ENCODE data around the gene FAM222B. TPM values are rescaled to one million over a fixed set of nuclear protein-coding genes. Genes with fewer than 3 reads are reported as not detected.

FAM222B gene
- total RNA-seq, 2 donors from 2014 or later, result 19.9 to 23.4 TPM

DNA sequence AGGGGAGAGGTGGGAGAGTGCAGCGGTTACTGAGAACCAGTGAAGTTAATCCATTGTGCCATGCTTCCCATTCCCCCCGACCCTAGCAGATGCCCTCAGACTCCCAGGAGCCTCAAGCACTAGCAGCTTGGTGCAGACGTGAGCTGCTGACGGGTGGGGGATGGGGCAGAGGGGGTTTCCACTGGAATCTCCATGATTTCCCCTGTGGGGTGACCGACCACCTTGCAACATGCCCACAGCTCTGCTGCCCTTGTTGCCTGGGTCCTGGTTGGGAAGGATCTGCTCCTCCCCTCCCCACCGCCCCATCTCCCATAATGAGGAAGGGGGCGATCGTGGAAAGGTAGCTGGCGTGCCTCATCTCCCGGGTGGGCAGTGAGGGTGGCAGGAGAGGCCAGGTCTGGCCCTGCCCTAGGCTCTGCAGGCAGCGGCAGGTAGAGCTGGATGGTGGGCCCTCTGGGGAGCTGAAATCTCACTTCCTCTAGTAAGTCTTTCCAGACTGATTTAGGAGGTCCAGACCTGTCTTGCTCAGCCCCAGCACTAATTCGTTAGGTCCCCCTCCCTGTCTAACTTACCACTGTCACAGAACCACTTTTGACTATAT, 45.4 kb upstream of the FAM222B start:
- Histone ChIP-seq H3K4me3 (no peak overlapping the region), H3K27me3 (replicated peaks; ENCODE audit: insufficient read depth) (no peaks in the 10 kb centered on the region), H3K9me3 (no peaks in the 10 kb centered on the region), H3K36me3 (peaks cover 22% of the 10 kb centered on the region), H3K4me1 (ENCODE audit: control insufficient read depth in 1 of 2, low read depth in 2 of 2) (peaks cover 9 to 19% of the 10 kb centered on the region in 2 donors), H3K27ac (no peak overlapping the region)
- TF ChIP-seq, protein P1, sequence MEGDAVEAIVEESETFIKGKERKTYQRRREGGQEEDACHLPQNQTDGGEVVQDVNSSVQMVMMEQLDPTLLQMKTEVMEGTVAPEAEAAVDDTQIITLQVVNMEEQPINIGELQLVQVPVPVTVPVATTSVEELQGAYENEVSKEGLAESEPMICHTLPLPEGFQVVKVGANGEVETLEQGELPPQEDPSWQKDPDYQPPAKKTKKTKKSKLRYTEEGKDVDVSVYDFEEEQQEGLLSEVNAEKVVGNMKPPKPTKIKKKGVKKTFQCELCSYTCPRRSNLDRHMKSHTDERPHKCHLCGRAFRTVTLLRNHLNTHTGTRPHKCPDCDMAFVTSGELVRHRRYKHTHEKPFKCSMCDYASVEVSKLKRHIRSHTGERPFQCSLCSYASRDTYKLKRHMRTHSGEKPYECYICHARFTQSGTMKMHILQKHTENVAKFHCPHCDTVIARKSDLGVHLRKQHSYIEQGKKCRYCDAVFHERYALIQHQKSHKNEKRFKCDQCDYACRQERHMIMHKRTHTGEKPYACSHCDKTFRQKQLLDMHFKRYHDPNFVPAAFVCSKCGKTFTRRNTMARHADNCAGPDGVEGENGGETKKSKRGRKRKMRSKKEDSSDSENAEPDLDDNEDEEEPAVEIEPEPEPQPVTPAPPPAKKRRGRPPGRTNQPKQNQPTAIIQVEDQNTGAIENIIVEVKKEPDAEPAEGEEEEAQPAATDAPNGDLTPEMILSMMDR (IDR thresholded peaks at IDR 0.05), result no peak
- no peak for ATAC-seq (ENCODE audit: insufficient number of reproducible peaks, low FRiP score, low read depth)
- no peak for DNase-seq (ENCODE audit: low spot score)

DNA sequence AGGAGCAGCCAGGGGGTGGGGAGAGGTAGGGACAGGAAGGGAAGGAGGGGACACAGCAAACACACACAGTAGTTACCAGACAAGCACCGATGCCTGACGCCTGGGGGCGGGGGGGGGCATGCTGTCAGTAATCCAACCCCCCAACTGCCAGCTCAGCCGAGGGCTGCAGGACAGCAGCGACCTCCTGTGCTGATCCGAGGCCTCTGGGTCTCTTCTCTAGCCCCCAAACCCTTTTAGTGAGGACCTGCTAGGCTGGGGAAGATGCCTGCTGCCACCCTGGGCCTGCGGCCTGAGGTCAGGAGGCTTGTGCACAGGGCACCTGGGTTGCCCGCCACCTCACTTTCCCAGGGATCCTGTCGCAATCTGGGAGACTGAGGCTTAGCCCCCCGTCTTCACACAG, 43.4 kb upstream of the FAM222B start:
- TF ChIP-seq, protein P1 (IDR thresholded peaks at IDR 0.05), result no peak

DNA sequence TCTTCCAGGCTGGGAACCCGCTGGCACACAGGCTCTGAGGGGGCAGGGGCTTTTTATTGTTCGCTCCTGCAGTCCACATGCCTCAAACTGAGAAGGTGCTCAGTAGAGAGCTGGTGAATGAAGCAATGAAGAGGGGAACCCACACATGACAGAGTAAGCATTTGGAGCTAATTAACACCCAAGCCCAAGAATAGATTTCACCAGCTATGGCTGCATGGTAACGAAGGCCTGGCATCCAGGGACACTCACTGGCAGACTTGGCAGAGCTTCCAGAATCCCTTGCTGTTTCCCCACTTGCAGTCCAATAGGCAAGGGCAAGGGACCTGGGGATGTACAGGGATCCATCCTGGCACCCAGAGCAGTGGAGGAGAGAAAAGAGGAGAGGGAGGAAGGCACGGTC, 42.8 kb upstream of the FAM222B start:
- peaks cover 47% of the 10 kb centered on the region for H3K36me3 ChIP-seq
- peaks cover 3 to 6% of the 10 kb centered on the region in 2 donors for H3K4me1 ChIP-seq (ENCODE audit: control insufficient read depth in 1 of 2, low read depth in 2 of 2)
- H3K27me3 ChIP-seq (replicated peaks; ENCODE audit: insufficient read depth), result no peaks in the 10 kb centered on the region
- no peaks in the 10 kb centered on the region for H3K9me3 ChIP-seq
- H3K4me3 ChIP-seq, result no peak overlapping the region
- ATAC-seq (ENCODE audit: insufficient number of reproducible peaks, low FRiP score, low read depth) (no peak), DNase-seq (ENCODE audit: low spot score) (no peak)
- H3K27ac ChIP-seq, result no peak overlapping the region
- TF ChIP-seq, protein P1 (IDR thresholded peaks at IDR 0.05), result no peak

More for the DNA sequence above, 43.4 kb upstream of the FAM222B start:
- Histone ChIP-seq H3K27ac (no peak overlapping the region), H3K36me3 (peaks cover 41% of the 10 kb centered on the region), H3K4me1 (ENCODE audit: control insufficient read depth in 1 of 2, low read depth in 2 of 2) (peaks cover 3 to 12% of the 10 kb centered on the region in 2 donors), H3K4me3 (no peak overlapping the region), H3K27me3 (replicated peaks; ENCODE audit: insufficient read depth) (no peaks in the 10 kb centered on the region), H3K9me3 (no peaks in the 10 kb centered on the region)
- DNase-seq (ENCODE audit: low spot score) (no peak), ATAC-seq (ENCODE audit: insufficient number of reproducible peaks, low FRiP score, low read depth) (no peak)

DNA sequence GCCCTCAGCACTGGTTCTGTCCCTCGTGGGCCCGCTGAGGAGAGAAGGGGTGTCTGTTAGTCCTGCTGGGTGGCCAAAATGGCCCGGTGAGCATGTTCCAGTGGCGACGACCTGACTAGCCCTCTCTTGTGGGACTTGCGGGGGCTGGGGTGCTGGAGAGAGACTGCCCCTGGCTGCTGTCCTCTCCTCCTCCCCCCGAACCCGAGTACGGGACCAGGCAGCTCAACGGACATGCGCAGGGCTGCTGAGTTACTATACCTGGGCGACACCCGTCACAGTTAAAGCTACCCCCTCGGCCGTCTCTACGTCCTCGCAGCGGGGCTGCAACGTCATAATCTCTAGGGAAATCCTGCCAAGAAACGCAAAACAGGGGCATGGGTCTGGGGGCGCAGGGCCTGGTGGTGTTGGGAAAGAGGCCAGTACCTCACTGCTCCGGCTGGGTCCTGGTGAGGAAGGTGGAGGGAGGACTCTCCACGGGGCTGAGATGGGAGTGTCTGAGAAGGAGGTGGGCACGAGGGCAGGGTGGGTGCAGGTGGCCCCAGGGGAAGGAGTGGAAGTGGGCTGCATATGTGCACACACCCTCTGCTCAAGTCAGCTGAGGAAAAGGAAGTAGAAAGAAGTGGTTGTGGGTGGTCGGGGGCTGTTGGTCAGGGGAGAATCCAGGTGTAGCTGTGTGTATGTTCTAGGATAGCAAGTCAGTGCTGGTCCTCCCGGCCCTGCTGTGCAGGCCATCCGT, 41.5 kb upstream of the FAM222B start:
- Histone ChIP-seq H3K27me3 (replicated peaks; ENCODE audit: insufficient read depth) (no peaks in the 10 kb centered on the region), H3K4me1 (ENCODE audit: control insufficient read depth in 1 of 2, low read depth in 2 of 2) (no peaks in the 10 kb centered on the region), H3K4me3 (no peak overlapping the region), H3K9me3 (no peaks in the 10 kb centered on the region), H3K27ac (no peak overlapping the region), H3K36me3 (peaks cover 59% of the 10 kb centered on the region)
- DNase-seq (ENCODE audit: low spot score), result no peak
- TF ChIP-seq, protein P1 (IDR thresholded peaks at IDR 0.05), result no peak
- no peak for ATAC-seq (ENCODE audit: insufficient number of reproducible peaks, low FRiP score, low read depth)

DNA sequence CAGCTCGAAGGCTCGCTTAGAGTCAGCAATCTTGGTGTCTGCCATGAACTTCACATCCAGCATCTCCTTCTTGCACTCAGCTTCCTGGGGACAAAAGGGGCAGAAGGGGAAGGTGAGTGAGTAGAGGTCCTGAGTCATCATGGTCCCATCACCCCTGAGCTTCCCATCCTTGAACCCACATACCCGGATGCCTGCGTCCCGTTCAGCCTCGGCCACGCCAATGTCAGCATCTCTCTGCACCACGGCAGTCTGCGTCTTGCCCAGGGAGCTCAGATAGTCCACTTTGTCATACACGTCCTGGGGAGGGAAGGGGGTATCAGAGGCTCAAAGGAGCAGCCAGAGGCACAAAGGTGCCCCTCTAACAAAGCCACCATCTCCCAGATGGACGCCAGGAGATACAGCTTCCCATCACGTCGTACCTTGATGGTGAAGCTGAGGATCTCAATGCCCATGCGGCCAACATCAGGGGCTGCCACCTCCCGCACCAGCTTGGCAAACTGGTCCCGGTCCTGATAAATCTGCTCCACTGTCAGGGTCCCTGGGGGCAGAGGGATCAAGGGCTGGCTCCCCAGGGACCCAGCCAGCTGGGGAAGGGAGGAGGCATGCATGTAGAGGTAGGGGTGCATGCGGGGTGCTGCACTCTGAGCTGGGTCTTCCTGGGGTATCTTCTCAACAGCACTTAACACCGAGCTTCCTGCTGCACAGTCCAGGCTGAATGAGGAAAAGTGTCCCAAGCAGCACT, 39.7 kb upstream of the FAM222B start:
- Histone ChIP-seq H3K4me1 (ENCODE audit: control insufficient read depth in 1 of 2, low read depth in 2 of 2) (no peaks in the 10 kb centered on the region), H3K36me3 (peaks cover 65% of the 10 kb centered on the region), H3K27ac (no peak overlapping the region), H3K4me3 (no peak overlapping the region), H3K9me3 (no peaks in the 10 kb centered on the region), H3K27me3 (replicated peaks; ENCODE audit: insufficient read depth) (no peaks in the 10 kb centered on the region)
- TF ChIP-seq, protein P1 (IDR thresholded peaks at IDR 0.05), result no peak
- DNase-seq (ENCODE audit: low spot score), result no peak
- ATAC-seq (ENCODE audit: insufficient number of reproducible peaks, low FRiP score, low read depth), result no peak

Measured in thoracic aorta (tissue), 2 donors.